NT2/D1 (cell line): ENCODE results near the gene PJA2.

Source experiments
- SUZ12 ChIP-seq: IDR thresholded peaks from 2 replicates; pipeline ENCODE4 v1.6.1; 2011; ENCODE audit not compliant: insufficient read length, insufficient read depth; ENCODE audit errors: extremely low read depth
- YY1 ChIP-seq: IDR thresholded peaks from 2 replicates; pipeline ENCODE4 v1.6.1; 2011; ENCODE audit not compliant: insufficient read length, insufficient read depth
- ZNF274 ChIP-seq: IDR thresholded peaks from 2 replicates; pipeline ENCODE4 v1.6.1; 2011; ENCODE audit warnings: mild to moderate bottlenecking, low read depth, low read length

DNA sequence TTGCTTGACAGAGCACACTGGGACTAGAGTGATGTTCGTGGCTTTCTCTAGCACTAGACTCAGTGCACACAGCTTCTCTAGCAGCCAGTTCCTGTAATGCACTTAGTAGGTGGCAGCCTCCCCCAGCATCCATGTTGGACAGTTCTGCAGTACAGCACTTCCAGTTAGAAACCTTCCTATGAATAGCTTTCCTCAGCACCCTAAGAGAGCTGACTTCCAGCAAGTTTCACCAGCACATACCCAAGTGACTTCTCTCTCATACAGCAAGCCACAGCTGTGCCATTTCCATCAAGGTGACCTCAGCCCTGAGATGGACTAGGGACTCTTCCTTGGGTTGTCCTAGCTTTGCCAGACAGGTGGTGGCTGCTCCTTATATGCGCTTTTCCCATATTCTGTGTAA, 60.4 kb downstream of the PJA2 start:
- TF ChIP-seq YY1 (no peak), ZNF274 (no peak), SUZ12 (no peak)
